Rectal smooth muscle tissue (tissue), 1 donor: Measurements from ENCODE around the gene LPCAT1.
"Not testable (repeated sequence)": the region's sequence is repeated elsewhere in the genome, so short reads cannot be mapped to it uniquely, and the experiment has no call there.

Source experiments
- H3K27ac ChIP-seq: one replicate; pipeline ENCODE4 v1.7.0; 2013; ENCODE audit warnings: low read depth, low read length, inconsistent platforms
- H3K27me3 ChIP-seq: one replicate; pipeline ENCODE4 v1.7.0; 2013; ENCODE audit warnings: low read length; ENCODE audit not compliant: control insufficient read depth, insufficient read depth
- H3K36me3 ChIP-seq: one replicate; pipeline ENCODE4 v1.7.0; 2013; ENCODE audit warnings: low read length; ENCODE audit not compliant: control insufficient read depth, insufficient read depth
- H3K4me1 ChIP-seq: one replicate; pipeline ENCODE4 v1.7.0; 2013; ENCODE audit warnings: low read length; ENCODE audit not compliant: control insufficient read depth, insufficient read depth
- H3K4me3 ChIP-seq: one replicate; pipeline ENCODE4 v1.7.0; 2013; ENCODE audit warnings: low read length
- H3K9ac ChIP-seq: one replicate; pipeline ENCODE4 v1.7.0; 2013; ENCODE audit warnings: low read length

The LPCAT1 gene

DNA sequence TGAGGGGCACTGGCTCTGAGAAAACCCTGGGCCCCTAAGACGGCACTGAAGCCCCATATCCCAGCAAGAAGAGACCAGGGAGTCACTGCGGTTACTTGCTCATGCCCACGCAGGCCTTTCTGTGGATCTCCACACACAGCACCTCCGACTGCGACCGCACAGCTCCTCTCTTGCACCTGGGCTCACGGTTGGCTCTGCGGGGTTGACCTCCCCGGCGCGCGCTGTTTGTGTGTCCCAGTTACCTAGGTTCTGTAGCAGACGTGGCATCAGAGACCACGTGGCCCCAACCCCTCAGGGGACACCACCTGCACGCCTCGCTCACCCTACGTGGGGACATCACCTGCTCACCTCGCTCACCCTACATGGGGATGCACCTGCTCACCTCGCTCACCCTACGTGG, 12.7 kb downstream of the LPCAT1 start:
- Histone ChIP-seq H3K4me3 (no peak overlapping the region), H3K27me3 (no peaks in the 10 kb centered on the region), H3K9ac (no peak overlapping the region), H3K4me1 (no peaks in the 10 kb centered on the region), H3K27ac (no peak overlapping the region), H3K36me3 (no peaks in the 10 kb centered on the region)

DNA sequence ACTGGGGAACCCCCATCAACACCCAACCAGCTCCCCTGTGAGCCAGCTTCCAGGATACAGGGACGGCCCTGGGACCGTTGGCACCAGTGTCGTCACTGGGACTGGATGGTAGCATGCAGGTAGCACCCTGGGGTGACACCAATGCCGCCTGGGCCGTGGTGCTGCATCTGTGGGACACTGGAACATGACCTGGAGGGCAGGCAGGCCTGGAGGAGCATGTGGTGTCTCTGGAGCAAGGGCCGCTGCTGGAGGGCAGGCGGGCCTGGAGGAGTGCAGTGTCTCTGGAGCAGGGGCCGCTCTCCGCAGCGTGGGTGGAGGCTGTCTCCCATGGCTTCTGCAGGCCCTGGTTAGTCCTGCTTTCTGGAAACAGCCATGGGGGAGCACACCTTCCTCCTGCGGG, 13.1 kb downstream of the LPCAT1 start:
- Histone ChIP-seq H3K27me3 (no peaks in the 10 kb centered on the region), H3K4me1 (no peaks in the 10 kb centered on the region), H3K9ac (no peak overlapping the region), H3K36me3 (no peaks in the 10 kb centered on the region), H3K27ac (no peak overlapping the region), H3K4me3 (no peak overlapping the region)

DNA sequence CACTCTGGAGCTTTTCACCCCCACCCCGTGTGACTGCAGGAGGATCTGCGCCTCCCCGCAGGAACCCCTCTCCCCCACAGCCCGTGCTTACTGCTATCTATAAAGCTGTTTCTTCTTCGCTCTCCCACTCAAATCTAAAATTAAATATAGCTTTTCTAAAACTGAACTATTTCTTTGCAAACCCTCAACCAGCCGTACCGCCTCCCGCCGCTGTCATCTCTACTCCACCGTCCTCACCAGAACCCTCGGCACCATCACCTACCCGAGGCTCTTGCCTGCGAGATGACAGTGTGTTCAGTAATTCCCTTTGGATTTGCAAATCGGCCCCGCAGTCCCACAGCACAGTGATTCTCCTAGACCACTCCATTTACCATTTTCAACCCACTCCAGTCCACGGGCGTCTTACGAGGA, 13.6 kb downstream of the LPCAT1 start:
- Histone ChIP-seq H3K27me3 (no peaks in the 10 kb centered on the region), H3K27ac (no peak overlapping the region), H3K9ac (no peak overlapping the region), H3K4me1 (no peaks in the 10 kb centered on the region), H3K36me3 (no peaks in the 10 kb centered on the region), H3K4me3 (no peak overlapping the region)

DNA sequence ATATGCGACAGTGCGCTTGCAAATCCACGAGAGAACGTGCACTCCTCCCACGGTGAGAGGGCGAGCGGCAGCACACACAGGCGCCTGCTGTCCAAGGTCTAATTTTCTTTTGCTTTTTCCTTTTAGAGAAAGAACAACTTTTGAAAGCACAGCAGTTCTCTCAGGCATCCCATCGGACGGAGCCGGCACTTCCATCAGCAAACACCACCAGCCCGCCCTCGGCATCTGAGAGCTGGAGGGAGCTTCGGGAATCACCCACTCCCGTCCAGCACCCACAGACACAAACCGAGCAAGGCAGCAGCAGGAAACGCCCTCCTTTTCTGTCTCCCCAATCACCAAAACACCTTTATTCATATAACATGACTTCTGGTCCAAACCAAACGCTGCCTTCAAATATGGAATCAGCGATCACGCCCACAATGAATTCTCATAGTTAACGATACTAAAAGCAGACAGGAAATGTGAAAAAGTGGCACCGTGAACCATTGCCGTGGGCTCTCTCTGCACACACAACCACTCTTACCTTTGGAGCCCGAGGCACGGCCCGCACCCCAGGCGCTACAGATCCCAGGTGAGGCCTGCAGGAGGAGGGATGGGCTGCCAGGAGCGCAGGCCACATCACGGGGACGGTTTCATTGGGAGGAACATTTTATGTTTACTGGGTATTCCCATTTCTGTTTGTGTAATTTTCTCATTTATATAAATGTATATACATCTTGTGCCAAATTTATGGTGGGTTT, 14.2 kb downstream of the LPCAT1 start:
- Histone ChIP-seq H3K4me3 (no peak overlapping the region), H3K9ac (no peak overlapping the region), H3K4me1 (no peaks in the 10 kb centered on the region), H3K27ac (no peak overlapping the region), H3K27me3 (no peaks in the 10 kb centered on the region), H3K36me3 (no peaks in the 10 kb centered on the region)

DNA sequence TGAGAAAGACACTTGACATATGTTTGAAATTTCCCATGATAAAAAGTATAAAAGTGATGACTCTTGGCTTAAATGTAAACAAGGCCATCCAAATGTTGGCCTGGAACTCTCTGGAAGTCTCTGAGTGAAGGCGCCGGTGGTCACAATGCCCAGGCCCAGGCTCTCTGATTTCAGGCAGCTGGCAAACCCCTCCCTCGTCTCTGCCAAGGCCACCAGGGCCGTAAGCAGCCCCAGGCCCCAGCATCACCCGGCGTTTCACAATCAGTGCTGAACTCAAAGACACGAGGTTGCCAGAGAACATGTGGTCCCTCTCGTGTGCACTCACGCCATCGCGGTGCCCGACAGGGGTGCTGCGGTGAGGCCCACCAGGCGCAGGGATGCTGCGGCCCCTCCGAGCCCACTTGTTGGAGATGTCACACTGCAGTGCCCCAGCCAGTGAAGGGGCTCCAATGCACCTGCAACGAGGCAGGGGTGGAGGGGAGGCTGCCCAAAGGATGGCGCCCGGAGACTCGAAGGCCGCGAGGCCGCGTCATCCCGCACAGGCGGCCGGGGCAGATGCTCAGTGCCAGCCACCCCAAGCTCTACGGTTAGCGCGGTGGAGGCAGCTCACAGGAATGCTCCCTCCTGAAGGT, 15.0 kb downstream of the LPCAT1 start:
- Histone ChIP-seq H3K4me1 (no peaks in the 10 kb centered on the region), H3K27ac (no peak overlapping the region), H3K36me3 (no peaks in the 10 kb centered on the region), H3K4me3 (no peak overlapping the region), H3K9ac (no peak overlapping the region), H3K27me3 (no peaks in the 10 kb centered on the region)

DNA sequence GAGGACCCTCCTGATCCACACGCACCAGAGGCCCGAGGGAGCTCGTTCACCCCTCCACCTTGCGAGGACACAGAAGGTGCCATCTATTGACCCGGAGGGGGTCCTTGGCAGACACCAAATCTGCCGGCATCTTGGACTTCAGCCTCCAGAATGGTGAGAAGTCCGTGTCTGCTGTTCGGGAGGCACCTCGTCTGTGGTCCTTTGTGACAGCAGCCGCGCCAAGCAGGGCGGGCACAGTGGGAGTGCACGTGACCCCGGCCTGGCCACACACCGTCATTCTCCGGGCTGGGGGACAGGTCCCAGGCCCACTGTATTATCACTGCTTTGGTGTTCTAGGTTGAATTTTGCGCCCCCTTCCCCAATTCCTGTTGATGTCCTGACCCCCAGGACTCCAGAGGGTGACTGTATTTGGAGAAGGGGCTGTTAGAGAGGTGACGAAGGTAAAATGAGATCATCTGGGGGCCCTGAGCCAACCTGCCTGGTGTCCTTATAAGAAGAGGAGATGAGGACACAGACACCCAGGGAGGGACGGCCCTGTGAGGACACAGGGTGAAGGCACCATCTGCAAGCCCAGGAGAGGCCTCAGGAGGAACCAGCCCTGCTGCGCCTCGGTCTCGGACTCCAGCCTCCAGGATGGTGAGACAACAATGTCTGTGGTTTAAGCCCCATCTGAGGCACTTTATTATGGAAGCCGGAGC, 15.7 kb downstream of the LPCAT1 start:
- no peak overlapping the region for H3K4me3 ChIP-seq
- no peaks in the 10 kb centered on the region for H3K36me3 ChIP-seq
- no peaks in the 10 kb centered on the region for H3K4me1 ChIP-seq
- no peak overlapping the region for H3K9ac ChIP-seq
- no peaks in the 10 kb centered on the region for H3K27me3 ChIP-seq
- H3K27ac ChIP-seq: no peak overlapping the region

DNA sequence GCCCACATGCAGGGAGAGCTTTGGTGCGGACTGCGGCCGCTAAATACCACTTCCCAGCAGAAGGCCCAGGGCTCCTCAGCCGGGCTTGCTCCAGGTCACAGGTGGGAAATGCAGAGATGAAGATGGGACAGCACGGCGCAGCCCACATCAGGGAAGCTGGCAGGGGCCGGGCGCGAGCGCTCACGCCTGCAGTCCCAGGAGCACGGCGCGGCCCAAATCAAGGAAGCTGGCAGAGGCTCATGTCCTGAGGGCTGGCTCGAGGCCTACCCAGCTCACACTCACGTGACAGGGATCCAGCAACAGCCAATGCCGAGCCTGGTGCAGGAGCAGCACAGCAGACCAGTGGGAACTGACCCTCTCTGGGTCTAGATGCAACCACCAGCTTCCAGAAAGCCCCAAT, 16.3 kb downstream of the LPCAT1 start:
- H3K4me1 ChIP-seq: no peaks in the 10 kb centered on the region
- no peak overlapping the region for H3K9ac ChIP-seq
- H3K4me3 ChIP-seq: no peak overlapping the region
- no peak overlapping the region for H3K27ac ChIP-seq
- H3K27me3 ChIP-seq: no peaks in the 10 kb centered on the region
- H3K36me3 ChIP-seq: no peaks in the 10 kb centered on the region

DNA sequence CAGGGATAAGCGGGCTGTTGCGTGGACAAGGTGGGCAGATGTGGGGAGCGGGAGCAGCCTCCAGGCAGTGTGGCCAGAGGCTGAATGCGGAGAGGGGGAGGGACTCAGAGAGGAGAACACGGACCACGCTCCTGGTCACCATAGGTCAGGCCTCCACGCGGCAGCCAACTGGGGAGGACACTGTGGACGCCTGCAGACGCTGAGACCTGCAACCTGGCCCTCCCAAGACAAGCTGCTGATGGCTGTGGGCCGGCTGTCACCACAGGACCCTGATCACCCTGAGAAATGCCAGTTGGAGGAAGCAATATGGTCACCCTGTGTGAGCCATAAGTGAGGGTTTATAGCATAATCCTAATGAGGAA, 16.8 kb downstream of the LPCAT1 start:
- no peaks in the 10 kb centered on the region for H3K36me3 ChIP-seq
- no peak overlapping the region for H3K27ac ChIP-seq
- no peaks in the 10 kb centered on the region for H3K27me3 ChIP-seq
- no peak overlapping the region for H3K9ac ChIP-seq
- no peaks in the 10 kb centered on the region for H3K4me1 ChIP-seq
- no peak overlapping the region for H3K4me3 ChIP-seq

DNA sequence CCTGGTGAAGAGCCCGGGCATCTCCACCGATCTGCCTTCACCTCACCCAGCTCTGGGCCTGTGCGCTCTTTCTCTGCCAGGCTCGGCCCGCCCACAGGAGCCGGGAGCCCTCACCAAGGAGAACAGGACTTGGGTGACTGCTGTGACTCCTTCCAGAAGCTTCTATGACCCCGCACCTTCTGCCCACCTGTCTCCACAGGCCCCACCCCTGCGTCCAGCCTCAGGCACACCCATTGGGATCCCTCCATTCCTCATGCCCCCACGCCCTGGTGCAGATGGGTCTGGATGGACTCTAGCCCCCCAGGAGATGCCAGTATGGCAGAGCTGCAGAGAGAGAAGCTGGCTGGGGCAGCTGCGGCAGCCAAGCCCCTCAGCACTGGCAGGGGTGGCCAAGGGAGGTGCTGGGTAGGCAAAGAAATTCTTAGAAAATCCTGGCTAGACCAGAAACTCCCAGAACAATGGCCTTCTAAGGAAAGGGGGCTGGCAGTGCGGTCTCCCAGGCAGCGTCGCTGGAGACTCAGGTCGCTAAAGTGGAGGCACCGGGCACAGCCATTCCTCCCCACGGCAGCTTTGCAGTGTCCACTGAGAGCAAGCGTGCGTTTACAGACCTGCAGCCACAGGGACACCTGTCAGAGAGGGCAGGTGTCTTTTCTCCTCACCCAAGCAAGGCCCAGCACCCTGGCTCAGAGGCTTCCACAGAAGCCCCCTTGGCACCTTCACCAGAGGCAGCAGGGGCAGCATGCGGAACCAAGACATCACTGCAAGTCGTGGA, 17.3 kb downstream of the LPCAT1 start:
- H3K27ac ChIP-seq: no peak overlapping the region
- no peaks in the 10 kb centered on the region for H3K36me3 ChIP-seq
- H3K9ac ChIP-seq: no peak overlapping the region
- H3K4me3 ChIP-seq: no peak overlapping the region
- no peaks in the 10 kb centered on the region for H3K27me3 ChIP-seq
- no peaks in the 10 kb centered on the region for H3K4me1 ChIP-seq

DNA sequence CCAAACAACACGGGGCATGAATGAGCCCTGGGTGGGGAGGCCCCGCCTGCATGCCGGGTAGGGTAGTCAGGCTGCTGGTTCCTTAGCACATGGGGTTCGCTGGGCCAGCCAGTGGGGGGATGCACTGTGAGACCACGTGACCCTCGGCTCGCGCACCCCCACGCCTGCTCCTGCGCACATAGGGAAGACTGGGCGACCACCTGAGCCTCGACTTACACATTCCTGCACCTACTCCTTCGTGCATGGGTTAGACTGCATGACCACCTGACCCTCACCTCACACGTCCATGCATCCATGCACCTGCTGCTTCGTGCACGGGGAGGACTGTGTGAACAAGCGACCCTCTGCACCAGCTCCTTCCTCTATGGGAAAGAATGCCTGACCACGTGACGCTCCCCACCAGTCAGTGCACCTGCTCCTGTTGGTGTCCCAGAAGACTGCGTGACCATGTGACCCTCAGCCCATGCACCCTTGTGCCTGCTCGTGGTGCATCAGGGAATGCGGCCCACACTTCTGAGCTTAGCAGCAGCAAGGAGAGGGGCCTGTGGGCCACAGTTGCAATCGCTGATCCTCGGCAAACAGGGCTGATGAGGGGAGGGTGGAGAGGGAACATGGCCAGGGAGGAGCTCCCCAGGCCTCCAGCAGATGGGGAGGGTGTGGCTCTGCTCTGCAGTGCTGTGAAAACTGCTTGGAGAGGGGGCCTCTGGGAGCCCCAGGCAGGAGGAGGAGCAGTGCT, 18.1 kb downstream of the LPCAT1 start:
- Histone ChIP-seq H3K9ac (no peak overlapping the region), H3K4me3 (no peak overlapping the region), H3K27ac (no peak overlapping the region), H3K36me3 (no peaks in the 10 kb centered on the region), H3K4me1 (no peaks in the 10 kb centered on the region), H3K27me3 (no peaks in the 10 kb centered on the region)

DNA sequence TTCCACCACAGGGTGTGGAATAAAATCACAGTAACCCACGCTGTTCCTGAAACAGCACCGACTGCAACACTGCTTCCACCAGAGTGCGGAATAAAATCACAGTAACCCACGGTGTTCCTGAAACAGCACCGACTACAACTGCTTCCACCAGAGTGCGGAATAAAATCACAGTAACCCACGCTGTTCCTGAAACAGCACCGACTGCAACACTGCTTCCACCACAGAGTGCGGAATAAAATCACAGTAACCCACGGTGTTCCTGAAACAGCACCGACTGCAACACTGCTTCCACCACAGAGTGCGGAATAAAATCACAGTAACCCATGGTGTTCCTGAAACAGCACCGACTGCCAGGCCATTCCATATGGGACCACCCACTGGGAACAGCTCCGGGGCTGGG, 18.7 kb downstream of the LPCAT1 start:
- H3K9ac ChIP-seq, H3K4me1 ChIP-seq, H3K36me3 ChIP-seq, H3K27me3 ChIP-seq, H3K27ac ChIP-seq, H3K4me3 ChIP-seq: not testable (repeated sequence)

DNA sequence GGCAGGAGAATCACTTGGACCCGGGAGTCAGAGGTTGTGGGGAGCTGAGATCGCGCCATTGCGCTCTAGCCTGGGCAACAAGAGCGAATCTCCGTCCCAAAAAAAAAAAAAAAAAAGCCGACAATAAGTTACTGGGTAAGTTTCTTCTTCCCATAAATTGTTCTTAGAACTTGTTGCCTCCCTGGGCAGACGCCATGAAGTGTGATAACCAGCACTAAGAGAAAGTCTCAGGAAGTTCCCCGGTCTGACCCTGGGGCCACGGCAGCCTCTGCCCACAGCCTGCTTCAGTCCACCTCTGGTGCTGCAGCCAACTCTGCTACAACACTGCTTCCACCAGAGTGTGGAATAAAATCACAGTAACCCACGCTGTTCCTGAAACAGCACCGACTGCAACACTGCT, 19.1 kb downstream of the LPCAT1 start:
- Histone ChIP-seq H3K27me3 (no peaks in the 10 kb centered on the region), H3K27ac (no peak overlapping the region), H3K9ac (no peak overlapping the region), H3K36me3 (no peaks in the 10 kb centered on the region), H3K4me3 (no peak overlapping the region), H3K4me1 (peaks cover 5% of the 10 kb centered on the region)
